ENCODE results near the gene PRSS36. TPM values are rescaled to one million over a fixed set of nuclear protein-coding genes. Genes with fewer than 3 reads are reported as not detected.
"Not testable (repeated sequence)": the region's sequence is repeated elsewhere in the genome, so short reads cannot be mapped to it uniquely, and the experiment has no call there.

The PRSS36 gene
- total RNA-seq, 1 donor from 2014 or later, result 1.3 TPM

GRCh38 chr16:31168848-31169247 is 19.0 kb upstream of the PRSS36 start:
- DNase-seq (ENCODE audit: low read depth), result no peak
- no peak overlapping the region for H3K4me3 ChIP-seq (ENCODE audit: low read depth, low read length)
- TF ChIP-seq, protein P1, sequence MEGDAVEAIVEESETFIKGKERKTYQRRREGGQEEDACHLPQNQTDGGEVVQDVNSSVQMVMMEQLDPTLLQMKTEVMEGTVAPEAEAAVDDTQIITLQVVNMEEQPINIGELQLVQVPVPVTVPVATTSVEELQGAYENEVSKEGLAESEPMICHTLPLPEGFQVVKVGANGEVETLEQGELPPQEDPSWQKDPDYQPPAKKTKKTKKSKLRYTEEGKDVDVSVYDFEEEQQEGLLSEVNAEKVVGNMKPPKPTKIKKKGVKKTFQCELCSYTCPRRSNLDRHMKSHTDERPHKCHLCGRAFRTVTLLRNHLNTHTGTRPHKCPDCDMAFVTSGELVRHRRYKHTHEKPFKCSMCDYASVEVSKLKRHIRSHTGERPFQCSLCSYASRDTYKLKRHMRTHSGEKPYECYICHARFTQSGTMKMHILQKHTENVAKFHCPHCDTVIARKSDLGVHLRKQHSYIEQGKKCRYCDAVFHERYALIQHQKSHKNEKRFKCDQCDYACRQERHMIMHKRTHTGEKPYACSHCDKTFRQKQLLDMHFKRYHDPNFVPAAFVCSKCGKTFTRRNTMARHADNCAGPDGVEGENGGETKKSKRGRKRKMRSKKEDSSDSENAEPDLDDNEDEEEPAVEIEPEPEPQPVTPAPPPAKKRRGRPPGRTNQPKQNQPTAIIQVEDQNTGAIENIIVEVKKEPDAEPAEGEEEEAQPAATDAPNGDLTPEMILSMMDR (conservative IDR thresholded peaks at IDR 0.05; ENCODE audit: low read depth, low read length), result no peak

DNA sequence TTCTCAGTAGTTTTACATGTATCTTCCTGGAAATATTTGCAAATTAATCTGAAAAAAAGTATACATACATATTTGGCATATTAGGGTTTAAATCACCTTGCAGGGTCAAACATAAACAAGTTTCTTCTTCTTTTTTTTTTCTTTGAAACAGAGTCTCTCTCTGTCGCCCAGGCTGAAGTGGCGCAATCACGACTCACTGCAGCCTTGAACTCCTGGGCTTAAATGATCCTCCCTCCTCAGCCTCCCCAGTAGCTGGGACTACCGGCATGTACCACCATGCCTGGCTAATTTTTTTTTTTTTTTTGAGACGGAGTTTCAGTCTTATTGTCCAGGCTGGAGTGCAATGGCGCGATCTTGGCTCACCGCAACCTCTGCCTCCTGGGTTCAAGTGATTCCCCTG is 17.4 kb upstream of the PRSS36 start:
- H3K4me3 ChIP-seq (ENCODE audit: low read depth, low read length), result no peak overlapping the region
- DNase-seq (ENCODE audit: low read depth), result no peak
- TF ChIP-seq, protein P1 (conservative IDR thresholded peaks at IDR 0.05; ENCODE audit: low read depth, low read length), result no peak

GRCh38 chr16:31157136-31157535 is 7.3 kb upstream of the PRSS36 start:
- no peak overlapping the region for H3K4me3 ChIP-seq (ENCODE audit: low read depth, low read length)
- no peak for DNase-seq (ENCODE audit: low read depth)
- TF ChIP-seq, protein P1 (conservative IDR thresholded peaks at IDR 0.05; ENCODE audit: low read depth, low read length), result no peak

- H3K4me3 ChIP-seq (ENCODE audit: low read depth, low read length), result not testable (repeated sequence)
Measured at GRCh38 chr16:31150976-31151375, 1.1 kb upstream of the PRSS36 start.

DNA sequence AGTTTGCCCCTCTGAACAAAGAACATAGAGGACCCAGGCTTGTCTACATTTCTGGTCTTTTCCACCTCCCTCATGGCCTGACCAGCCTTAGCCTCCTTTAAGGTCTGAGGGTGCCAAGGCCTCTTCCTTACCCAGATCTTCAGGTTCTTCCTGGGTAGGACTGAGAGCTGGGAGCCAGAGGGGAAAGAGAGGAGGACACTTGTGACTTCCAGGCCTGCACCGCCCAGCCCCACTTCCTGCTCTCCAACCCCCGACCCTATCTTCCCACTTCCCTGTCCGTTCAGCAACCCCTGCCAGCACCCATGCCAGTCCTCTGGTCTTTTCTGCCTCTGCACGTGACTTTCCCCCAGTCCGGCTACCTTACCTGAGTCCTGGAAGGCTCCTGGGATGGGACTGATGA is 534 bp downstream of the PRSS36 start:
- DNase-seq (ENCODE audit: low read depth), result no peak
- H3K4me3 ChIP-seq (ENCODE audit: low read depth, low read length), result no peak overlapping the region
- TF ChIP-seq, protein P1 (conservative IDR thresholded peaks at IDR 0.05; ENCODE audit: low read depth, low read length), result no peak

More at GRCh38 chr16:31150976-31151375, 1.1 kb upstream of the PRSS36 start:
- not testable (repeated sequence) for DNase-seq (ENCODE audit: low read depth)

DNA sequence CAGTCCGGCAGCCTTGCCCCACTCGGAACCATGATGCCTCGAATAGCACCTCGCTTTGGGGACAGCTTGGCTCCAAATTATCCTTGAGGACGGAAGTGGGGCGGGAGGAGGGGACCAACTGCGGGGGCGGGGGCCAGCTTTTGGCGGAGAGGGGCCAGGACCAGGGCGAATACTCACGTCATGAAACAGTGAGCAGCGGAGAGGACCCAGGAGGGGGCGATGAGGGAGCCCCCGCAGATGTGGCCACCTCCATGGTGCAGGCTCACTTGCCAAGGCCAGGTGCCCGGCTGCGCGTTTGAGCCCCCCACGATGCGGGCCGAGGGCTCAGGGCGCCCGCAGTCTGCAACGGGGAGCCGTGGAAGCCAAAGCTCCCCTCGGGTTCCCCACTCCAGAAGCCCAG is 970 bp downstream of the PRSS36 start:
- DNase-seq (ENCODE audit: low read depth), result no peak
- TF ChIP-seq, protein P1 (conservative IDR thresholded peaks at IDR 0.05; ENCODE audit: low read depth, low read length), result no peak

DNA sequence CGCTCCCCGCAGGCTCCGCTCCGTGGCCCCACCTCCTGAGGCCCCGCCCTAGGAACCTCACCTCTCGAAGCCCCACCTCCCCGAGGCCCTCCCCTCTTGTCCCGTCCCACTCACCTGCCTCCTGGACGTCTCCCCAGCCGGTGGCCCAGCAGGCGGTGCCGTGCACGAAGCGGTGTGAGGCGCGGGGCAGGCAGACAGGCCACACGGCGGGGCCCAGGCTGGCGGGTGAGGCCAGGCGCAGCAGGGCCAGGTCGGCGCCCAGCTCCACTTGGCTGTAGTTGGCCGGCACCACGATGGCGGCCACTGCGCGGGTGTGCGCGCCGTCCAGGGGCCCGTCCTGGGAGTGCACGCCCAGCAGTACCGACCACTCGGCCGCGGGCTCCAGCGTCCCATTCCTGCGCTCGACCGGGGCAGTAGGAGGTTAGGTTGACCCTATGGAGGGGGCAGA is 1.6 kb downstream of the PRSS36 start:
- TF ChIP-seq, protein P1 (conservative IDR thresholded peaks at IDR 0.05; ENCODE audit: low read depth, low read length), result no peak
- DNase-seq (ENCODE audit: low read depth), result no peak
- H3K4me3 ChIP-seq (ENCODE audit: low read depth, low read length), result peak overlapping the region; percentile 3

More for the DNA sequence above, 970 bp downstream of the PRSS36 start:
- no peak overlapping the region for H3K4me3 ChIP-seq (ENCODE audit: low read depth, low read length)

Data from epithelial cell of proximal tubule (primary cell).